IPS-18c (cell line): ENCODE measurements around the gene RBM33.

Experiments
- H3K4me3 ChIP-seq: 2 replicates; pipeline ENCODE4 v1.7.0; 2013; ENCODE audit warnings: low read depth, mild to moderate bottlenecking, low read length, moderate library complexity; ENCODE audit not compliant: insufficient read depth
- H3K9me3 ChIP-seq: one replicate; pipeline ENCODE4 v1.6.1; 2013; ENCODE audit warnings: mild to moderate bottlenecking, low read length, moderate library complexity; ENCODE audit not compliant: control insufficient read depth, insufficient read depth

RBM33 gene

DNA sequence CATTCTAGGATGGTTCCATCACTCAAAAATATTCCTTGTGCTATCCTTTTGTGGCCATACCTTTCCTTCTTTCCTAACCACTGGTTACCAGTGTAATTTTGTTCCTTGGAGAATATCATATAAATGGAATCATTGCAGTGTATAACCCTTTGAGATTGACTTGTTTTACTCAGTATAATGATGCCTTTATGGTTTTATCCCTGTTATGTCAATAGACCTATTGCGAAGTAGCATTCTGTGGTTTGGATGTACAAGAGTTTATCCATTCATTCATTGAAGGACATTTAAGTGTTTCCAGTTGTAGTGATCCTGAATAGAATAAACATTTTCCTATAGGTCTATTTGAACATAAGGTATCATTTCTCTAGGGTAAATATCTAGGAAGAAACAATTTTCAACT, 54.2 kb downstream of the RBM33 start:
- H3K4me3 ChIP-seq: no peak overlapping the region
- no peaks in the 10 kb centered on the region for H3K9me3 ChIP-seq

DNA sequence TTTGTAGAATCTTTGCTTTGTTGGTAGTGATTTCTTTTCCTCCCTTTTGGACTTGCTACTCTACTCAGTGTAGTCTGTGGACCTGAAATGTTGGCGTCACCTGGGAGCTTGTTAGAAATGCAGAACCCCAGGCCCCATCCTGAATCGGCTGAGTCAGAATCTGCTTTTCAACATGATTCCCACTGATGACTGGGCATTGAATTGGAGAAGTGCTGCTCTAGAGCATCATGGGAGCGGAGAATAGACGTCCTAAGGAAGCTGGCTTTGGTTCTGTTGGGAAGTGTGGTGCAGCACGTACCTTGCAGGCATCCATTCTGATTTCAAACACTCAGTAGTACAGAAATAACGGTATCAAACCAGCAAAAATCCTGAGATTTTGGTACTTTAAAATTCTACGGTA, 54.7 kb downstream of the RBM33 start:
- Histone ChIP-seq H3K4me3 (no peak overlapping the region), H3K9me3 (no peaks in the 10 kb centered on the region)

DNA sequence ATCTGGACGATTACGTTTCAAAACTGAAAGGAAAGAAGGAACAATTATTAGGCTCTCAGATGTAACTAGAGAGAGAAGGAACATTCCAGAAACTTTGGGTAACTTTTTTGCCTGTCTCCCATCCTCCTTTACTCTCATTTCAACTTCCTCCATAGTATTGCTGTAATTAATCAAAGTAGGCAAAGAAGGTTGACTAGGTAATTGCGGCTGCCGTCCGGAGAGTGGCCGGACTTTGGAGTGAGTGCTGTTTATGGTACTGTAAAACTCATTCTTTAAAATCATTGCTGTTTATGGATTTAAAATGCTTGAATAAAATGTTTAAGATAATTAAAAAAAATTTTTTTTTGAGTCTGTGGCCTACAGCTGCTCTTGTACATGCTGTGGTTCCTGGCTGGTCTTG, 56.4 kb downstream of the RBM33 start:
- no peaks in the 10 kb centered on the region for H3K9me3 ChIP-seq
- H3K4me3 ChIP-seq: no peak overlapping the region

DNA sequence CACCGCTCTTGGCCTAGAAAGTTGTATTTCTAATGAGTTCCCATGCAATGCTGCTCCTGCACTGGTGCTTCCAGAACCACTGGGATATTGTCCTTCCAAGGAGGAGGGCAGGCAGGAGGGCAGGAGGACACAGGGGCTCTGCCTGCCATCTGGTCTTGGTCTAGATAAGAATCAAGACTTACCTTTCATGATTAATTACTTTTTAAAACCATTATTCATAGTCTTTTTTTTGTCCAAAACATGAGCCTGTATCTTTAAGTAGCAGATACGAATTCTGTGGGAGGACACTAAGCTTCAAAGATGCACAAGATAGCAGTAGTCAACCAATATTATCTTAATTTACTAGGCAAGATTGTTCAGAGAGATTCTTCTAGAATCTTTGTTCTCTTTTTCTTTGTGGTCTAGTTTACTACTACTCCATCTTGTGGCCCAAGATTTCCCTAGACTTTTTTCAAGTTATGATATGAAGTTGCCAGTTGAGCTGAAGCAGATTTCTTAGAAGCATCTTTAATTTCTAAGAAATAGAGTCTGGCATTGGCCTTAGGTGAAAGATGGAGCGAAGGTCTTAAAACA, 57.6 kb downstream of the RBM33 start:
- H3K9me3 ChIP-seq: no peaks in the 10 kb centered on the region
- no peak overlapping the region for H3K4me3 ChIP-seq

DNA sequence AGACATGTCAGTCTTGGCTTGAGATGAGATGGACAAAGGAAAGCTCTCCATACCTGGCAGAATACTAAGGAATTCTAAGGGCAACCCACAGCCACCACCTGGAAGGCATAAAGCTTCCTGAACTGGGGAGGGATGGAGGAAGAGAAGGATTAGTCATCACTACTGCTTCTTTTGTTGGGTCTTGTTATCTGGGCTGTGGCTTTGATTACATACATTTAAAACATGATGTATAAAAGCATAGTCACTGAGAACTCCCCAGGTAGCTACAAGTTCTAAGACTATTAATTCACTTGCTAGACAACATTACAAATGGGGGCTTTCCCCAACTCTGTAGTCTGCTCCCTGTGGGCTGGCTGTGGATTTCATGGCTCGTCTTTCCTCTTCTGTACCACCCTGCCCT, 58.2 kb downstream of the RBM33 start:
- no peaks in the 10 kb centered on the region for H3K9me3 ChIP-seq

DNA sequence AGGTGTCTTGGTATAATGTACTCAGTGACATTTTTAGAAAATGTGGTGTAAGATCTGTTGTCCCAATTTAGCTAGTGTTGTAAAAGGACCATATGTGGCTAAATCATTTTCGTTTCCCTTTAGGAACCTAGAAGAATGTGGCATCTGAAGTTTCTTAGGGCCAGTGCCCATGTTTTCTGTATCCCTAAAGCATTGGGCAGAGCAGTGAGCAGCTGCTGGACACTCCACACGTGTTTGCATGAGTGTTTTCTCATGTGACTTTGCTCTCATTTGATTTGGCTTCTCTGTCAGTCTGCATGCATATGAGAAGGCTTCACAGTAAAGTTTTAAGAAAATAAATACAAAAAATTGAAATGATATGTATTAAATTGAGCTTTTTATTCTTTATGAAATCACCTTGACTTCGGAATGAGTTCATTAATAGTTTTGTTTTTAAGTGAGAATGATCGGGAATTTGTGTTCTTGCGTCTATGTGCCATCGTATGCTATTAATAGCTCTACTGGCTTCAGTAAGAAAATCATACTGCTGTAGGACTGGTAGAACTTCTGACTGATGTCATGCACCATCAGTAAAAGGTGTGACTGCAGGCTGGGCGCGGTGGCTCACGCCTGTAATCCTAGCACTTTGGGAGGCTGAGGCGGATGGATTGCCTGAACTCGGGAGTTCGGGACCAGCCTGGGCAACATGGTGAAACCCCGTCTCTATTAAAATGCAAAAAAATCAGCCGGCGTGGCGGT, 61.3 kb downstream of the RBM33 start:
- H3K9me3 ChIP-seq: no peaks in the 10 kb centered on the region

More for the DNA sequence above, 58.2 kb downstream of the RBM33 start:
- H3K4me3 ChIP-seq: no peak overlapping the region

DNA sequence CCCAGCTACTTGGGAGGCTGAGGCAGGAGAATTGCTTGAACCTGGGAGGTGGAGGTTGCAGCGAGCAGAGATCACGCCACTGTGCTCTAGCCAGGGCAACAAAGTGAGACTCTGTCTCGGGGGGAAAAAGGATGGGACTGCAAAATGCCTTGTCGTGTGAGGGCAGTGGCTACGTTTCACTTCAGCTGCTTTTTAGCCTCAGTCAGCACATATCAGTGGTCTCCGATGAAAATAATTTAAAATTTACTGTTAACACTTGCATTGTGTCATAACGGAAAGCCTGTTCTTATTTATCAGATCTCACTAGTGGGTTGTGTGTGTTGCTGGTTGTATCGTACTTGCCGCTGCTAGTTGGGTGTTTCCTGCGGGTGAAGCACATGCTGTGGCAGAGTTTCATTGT, 61.9 kb downstream of the RBM33 start:
- Histone ChIP-seq H3K9me3 (no peaks in the 10 kb centered on the region), H3K4me3 (no peak overlapping the region)

More for the DNA sequence above, 61.3 kb downstream of the RBM33 start:
- no peak overlapping the region for H3K4me3 ChIP-seq

DNA sequence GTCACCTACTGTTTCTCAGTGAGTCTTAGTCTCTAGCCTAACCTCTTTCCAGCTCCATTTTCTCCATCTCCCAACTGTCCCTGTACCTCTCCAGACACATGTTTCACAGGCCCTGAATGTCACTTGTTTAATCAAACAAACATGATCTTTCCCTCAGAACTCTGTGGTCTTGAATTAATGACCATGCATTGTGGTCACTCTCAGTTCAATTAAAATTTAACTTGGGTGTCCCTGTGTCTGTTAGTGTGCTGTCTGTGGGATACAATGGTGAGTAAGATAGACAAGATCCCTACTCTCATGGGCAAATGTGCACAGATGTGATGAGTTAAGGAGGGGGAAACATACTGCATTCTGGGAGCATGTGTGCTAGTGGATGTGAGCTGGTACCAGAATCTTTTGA, 65.0 kb downstream of the RBM33 start:
- Histone ChIP-seq H3K4me3 (no peak overlapping the region), H3K9me3 (no peaks in the 10 kb centered on the region)

DNA sequence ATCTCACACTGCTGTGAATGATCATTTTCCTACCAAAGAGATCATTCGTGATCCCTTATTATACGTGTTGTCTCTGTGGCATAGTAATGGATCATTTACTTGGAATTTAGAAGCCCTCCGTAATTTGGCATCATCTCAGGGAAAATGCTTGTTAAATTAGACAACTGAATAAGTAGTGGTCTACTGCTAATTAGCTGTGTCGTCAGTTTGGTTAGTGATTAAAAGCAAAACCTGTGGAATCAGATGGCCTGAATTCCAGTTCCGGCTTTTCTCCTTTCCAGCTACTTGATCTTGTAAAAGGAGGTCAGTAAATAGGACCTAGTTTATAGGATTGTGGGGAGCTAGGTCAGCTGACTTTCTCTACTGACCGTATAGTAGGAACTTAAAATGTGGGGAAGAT, 65.6 kb downstream of the RBM33 start:
- H3K9me3 ChIP-seq: no peaks in the 10 kb centered on the region
- no peak overlapping the region for H3K4me3 ChIP-seq

DNA sequence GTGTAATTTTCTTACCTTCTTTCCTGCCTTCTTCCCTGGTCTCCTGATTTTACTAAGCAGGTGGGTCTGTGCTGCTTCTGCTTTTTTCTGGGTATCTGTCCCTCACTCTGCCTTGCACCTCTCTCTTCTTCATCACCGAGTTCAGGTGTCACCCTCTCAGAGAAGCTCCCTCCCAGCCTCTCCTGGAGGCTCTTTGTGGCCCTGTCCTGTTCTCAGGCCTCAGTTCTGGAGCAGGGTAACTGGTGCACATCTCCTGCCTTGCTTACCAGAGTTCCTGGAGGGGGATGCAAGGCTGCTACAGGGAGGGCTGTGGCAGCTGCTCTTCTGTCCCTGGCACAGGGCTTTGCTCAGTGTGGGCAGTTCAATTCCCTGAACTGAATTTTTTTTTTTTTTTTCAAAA, 66.1 kb downstream of the RBM33 start:
- Histone ChIP-seq H3K4me3 (no peak overlapping the region), H3K9me3 (no peaks in the 10 kb centered on the region)

DNA sequence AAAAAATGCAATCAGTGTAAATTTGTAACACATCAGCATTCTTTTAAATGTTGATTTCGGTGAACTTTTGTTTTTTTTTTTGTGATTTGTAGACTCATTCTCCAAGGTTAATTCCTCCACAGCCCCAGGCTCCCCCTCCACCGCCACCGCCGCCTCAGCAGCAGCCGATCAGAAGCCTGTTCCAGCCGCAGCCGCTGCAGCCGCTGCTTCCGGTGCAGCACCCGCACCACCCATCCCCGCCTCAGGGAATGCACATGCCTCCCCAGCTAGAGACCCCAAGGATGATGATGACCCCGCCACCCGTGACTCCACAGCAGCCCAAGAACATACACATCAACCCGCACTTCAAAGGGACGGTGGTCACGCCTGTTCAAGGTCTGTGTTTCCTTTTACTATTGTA, 66.6 kb downstream of the RBM33 start:
- Histone ChIP-seq H3K4me3 (no peak overlapping the region), H3K9me3 (no peaks in the 10 kb centered on the region)

DNA sequence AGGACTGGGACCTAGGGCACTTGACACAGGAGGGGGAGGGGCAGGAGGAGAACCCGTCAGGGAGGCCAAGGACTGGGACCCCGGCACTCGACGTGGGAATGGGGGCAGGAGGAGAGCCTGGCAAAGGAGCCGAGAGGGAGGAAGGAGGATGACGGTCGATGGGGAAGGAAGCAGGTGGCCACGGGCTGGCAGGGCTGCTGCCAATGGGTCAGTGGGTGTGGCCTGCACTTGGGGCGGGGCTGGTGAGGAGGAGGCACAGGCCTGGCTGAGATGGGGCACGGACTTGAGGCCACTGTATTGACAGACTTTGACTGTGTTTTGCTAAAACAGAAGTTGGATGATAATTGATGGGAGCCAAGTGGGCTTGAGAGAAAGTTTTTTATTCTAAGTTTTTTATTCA, 68.9 kb downstream of the RBM33 start:
- Histone ChIP-seq H3K4me3 (no peak overlapping the region), H3K9me3 (no peaks in the 10 kb centered on the region)

DNA sequence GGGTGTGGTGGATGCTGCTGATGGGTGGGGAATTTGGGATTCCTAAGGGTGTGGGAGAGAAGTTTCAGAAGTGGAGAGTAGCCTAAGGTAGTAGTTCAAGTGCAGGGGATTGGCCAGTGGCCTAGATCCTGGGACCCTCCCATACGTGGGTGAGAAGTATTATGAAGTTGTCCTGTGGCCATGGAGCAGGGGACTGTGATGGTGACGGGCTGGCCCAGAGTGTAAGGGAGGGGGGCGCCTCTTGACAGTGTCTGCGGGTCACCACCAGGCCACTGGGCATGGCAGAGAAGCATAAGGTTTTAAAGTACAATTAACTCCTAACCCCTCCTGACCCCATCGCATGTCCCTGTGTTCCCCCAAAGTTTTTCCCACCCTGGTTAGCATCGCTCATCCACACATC, 70.2 kb downstream of the RBM33 start:
- Histone ChIP-seq H3K9me3 (no peaks in the 10 kb centered on the region), H3K4me3 (no peak overlapping the region)

DNA sequence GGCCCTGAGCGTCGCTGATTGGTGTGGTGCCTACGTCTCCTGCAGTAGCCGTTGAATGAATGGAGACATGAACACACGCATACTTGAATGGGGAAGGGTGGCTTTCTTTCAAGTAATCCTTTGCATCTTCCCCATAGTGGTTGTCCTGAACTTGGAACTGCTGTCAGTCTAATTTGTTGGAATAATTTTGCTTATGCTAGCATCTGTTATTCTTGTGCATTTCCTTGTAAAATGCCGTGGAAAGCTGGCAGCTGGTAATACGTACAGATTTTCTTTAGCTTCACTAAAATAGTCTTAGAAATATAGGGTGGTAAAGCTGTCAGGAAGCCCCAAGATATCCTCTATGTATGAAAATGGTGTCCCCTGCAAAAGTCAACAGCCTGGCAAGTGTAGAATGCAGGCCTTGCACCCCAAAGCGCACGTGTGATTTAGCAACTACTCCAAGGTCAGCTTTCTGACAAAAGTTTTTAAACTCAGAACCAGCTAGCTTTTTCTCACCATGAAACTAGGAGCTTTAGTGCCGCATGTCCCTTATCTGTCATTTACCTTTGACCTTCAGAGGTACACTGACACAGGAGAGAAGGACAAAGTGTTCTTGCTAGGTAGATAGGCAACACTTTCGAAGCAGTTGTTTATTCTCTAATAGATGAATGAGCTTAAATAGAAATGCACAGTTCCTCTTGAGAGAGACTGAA, 70.8 kb downstream of the RBM33 start:
- no peak overlapping the region for H3K4me3 ChIP-seq
- H3K9me3 ChIP-seq: no peaks in the 10 kb centered on the region

DNA sequence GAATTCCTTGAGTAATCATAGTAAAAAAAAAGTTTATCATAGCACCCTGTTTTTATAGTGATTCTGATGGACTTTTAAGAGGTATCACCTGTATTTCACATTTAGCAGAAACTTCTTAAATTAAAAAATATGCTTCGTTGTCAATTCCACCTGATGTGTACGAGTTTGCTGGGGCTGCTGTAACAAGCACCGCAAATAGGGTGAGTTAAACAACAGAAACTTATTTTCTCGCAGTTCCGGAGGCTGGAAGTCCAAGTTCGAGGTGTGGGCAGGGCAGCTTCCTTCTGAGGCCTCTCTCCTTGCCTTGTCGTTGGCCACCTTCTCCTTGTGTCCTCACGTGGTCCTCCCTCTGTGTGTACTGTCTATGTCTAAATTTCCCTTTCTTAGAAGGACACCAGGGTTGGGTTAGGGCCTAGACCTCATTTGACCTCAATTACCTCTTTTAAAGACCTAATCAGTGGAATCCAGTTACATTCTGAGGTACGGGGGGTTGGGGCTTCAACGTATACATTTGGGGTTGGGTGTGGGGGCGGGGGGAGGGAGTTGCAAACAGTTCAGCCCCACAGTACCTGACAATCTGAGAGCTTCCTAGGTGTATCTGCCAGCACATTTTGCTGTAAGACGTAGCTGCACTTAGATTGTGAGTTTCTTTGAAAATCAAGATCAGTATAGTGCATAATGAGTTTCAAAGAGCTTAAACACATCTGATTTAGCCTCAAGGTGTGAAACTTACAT, 72.7 kb downstream of the RBM33 start:
- Histone ChIP-seq H3K9me3 (no peaks in the 10 kb centered on the region), H3K4me3 (no peak overlapping the region)

DNA sequence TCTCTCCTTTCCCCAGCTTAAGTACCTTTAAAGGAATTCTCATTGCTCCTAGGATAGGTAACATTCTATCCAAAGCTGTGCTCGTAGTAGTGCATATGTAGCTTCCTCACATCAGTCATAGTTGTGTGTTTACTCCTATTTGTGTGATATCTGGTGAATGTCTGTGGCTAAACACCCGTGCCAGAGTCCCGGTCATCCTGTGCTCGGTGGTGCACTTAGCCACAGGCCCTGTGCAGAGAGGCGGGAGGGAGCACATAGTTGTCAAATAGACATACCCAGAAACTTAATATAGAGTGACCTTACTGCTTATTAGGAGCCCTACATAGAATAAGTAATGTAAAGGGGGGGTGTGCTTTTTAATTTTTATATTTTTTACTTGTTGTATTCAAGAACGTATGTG, 76.6 kb downstream of the RBM33 start:
- Histone ChIP-seq H3K4me3 (no peak overlapping the region), H3K9me3 (no peaks in the 10 kb centered on the region)

DNA sequence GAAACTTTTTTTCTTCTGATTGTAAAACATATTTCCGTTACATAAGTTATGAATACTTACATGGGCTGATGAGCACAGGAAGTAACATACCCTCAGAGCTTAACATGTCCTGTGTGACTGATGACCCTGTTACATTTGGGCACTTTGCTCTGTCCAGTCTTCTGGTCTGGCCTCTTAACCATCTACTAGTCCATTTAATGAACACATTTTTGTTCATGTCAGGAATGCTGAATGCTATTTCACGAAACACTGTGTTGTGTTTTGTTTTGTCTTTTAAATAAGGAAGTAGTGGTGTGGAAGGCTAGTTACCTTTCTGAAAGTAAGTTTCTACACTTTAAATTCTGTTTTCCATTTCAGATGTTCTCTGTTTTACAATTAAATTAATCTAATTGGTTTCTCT, 77.7 kb downstream of the RBM33 start:
- no peak overlapping the region for H3K4me3 ChIP-seq

DNA sequence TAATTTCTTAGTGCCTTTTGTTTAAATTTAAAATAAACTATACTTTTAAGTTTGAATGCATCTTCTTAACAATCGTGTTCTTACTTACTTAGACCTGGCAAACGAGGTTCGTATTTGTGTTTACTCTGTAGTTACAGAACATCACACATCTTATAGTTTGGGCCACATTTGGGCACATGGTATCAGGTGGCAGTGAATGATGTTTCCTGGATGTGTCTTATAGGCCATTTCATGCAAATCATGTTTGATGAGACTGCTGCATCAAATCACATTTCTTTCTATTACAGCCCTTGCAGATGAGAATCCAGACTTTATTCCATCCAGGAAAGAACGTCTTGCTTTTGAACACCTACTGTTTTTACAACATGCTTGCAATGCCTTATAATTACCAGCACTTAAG, 78.5 kb downstream of the RBM33 start:
- Histone ChIP-seq H3K9me3 (no peaks in the 10 kb centered on the region), H3K4me3 (no peak overlapping the region)

More for the DNA sequence above, 77.7 kb downstream of the RBM33 start:
- no peaks in the 10 kb centered on the region for H3K9me3 ChIP-seq
